ENCODE measurements around the gene UMPS.

DNA sequence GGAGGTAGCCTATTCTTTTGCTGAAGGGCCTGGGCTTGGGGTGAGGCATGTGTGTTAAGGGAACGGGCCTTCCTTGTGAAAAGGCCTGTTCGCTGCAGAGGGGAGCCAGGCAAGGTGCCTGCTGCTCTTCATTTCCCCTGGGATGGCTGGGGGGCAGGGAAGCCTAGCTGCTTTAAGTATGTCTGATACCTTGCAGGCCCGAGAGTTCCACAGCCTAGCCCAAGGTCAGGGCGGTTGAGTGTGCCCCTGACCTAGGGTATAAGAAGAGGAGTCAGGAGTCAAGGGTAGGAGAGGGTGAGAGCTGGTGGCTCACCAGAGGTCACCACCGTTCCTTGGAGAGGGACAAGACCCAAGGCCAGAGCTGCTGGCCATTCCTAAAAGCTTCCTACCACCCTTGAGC is 46.6 kb downstream of the UMPS start:
- TF ChIP-seq POLR2A (IDR thresholded peaks at IDR 0.05) = no peak
- TF ChIP-seq, protein P1, sequence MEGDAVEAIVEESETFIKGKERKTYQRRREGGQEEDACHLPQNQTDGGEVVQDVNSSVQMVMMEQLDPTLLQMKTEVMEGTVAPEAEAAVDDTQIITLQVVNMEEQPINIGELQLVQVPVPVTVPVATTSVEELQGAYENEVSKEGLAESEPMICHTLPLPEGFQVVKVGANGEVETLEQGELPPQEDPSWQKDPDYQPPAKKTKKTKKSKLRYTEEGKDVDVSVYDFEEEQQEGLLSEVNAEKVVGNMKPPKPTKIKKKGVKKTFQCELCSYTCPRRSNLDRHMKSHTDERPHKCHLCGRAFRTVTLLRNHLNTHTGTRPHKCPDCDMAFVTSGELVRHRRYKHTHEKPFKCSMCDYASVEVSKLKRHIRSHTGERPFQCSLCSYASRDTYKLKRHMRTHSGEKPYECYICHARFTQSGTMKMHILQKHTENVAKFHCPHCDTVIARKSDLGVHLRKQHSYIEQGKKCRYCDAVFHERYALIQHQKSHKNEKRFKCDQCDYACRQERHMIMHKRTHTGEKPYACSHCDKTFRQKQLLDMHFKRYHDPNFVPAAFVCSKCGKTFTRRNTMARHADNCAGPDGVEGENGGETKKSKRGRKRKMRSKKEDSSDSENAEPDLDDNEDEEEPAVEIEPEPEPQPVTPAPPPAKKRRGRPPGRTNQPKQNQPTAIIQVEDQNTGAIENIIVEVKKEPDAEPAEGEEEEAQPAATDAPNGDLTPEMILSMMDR (IDR thresholded peaks at IDR 0.05) = no peak

All from Peyer's patch (tissue), 4 donors.